Epithelial cell of esophagus (primary cell): ENCODE measurements around the gene ZNF396.

ENCODE experiments used
- DNase-seq: peaks from one replicate; pipeline ENCODE4 v3.0.0; 2010; ENCODE audit warnings: low read depth
- H3K4me3 ChIP-seq: 2 replicates; pipeline ENCODE4 v1.5.1; 2011; ENCODE audit warnings: mild to moderate bottlenecking, low read length, control low read depth
- CTCF ChIP-seq: IDR thresholded peaks from 2 replicates; pipeline ENCODE4 v1.5.1; 2011; ENCODE audit warnings: low read depth, mild to moderate bottlenecking, low read length, control low read depth, inconsistent platforms; ENCODE audit not compliant: insufficient read depth; ENCODE audit errors: missing control alignments

The ZNF396 gene

GRCh38 chr18:35328868-35329267 lies 48.3 kb downstream of the ZNF396 start:
- H3K4me3 ChIP-seq = no peak overlapping the region
- no peak for TF ChIP-seq CTCF
- no peak for DNase-seq

GRCh38 chr18:35326695-35327387 lies 50.3 kb downstream of the ZNF396 start:
- TF ChIP-seq CTCF = no peak
- DNase-seq = peak; percentile 31
- H3K4me3 ChIP-seq = no peak overlapping the region

DNA sequence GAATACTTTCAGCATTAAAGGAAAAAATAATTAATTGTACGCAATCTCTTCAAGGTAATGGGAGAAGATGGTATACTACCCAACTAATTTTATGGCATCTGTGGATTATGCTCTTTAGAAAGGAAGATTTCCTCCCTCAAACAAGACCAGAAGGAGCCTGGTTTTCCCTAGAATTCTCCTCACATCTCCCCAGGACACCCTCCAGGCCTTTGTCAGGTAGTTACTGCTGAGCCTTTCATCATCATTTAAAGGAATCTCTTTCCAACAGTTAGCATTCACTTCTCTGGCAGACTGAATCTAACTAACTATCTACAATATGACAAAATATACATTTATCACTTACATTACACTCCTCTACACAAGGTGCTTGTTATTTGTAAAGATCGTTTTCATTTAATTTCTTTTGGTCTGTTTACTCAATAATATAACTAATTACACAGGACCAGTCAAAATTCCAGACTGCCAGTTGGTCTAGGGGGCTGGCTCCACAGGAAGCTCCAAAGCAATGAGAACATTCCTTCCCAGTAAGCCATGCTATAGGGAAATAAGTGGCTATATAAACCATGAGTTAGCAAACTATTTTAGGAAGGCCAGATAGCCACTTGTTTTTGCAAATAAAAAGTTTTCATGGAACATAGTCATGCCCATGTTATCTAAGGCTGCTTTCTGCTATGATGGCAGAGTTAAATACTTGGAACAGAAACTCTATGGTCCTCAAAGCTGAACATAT lies 52.0 kb downstream of the ZNF396 start:
- no peak overlapping the region for H3K4me3 ChIP-seq
- DNase-seq = no peak
- no peak for TF ChIP-seq CTCF

DNA sequence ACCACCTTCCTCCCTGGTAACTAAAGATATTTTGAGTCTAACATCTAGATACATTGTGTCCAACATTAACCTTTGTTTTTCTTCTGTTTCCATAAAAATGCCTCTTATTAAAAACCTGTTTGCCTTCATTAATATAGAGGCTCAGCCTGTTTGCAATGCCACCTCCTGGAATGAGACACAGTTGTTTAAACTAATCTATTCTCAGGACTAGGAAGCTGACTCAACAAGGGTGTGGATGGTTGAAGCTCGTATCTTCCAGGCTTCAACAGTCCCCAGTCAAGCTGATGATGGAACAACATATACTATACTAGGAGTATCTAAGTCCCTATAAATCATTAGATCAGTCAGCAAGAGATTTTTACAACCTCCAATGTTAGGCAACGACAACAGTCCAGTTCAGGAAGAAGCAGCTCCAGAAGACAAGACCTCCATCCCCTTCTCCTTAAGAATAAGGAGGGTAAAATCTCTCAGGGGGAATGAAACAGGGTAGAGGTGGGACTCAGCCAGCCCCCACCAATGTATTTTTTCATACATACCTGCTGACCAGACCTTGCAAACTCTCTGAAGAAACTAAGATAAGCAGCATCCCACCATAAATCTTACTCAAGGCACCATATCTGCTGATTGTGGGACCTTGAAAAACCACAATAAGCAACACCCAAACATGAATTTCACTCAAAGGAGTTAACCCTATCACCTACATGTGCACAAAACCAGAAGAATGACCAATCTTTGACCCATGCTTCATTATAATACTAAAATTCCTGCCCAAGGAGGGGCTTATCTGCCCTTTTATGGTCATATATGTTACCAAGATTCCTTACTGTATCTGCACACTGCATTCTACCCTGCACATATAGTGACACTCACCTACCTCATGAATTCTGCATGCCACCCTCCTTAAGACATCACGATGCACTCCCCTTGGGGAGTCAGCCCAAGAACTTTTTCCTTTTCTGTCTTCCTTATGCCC lies 54.4 kb downstream of the ZNF396 start:
- no peak overlapping the region for H3K4me3 ChIP-seq
- DNase-seq = peak; percentile 75
- TF ChIP-seq CTCF = peak; percentile 12
